Measurements from ENCODE around the gene SPHK2.

- no peak for TF ChIP-seq ZNF274 (IDR thresholded peaks at IDR 0.05; ENCODE audit: low read depth, low read length)
- TF ChIP-seq SUZ12 (IDR thresholded peaks at IDR 0.05; ENCODE audit: extremely low read depth, insufficient read depth, insufficient read length) = no peak
- TF ChIP-seq YY1 (IDR thresholded peaks at IDR 0.05; ENCODE audit: insufficient read depth, insufficient read length) = no peak
Measured at GRCh38 chr19:48637948-48638830, 18.9 kb downstream of the SPHK2 start.
